Stimulated activated CD8-positive, alpha-beta memory T cell treated with anti-CD3 and anti-CD28 coated beads, Interleukin-7, amount 100 ng/mL, for 24 hours (primary cell): ENCODE measurements around the gene HLTF.
A peak's percentile ranks its signal among the peaks of the same experiment; 100 is the strongest.
"Not testable (repeated sequence)": the region's sequence is repeated elsewhere in the genome, so short reads cannot be mapped to it uniquely, and the experiment has no call there.

ENCODE experiments used
- DNase-seq: peaks from one replicate; pipeline ENCODE4 v3.0.0-alpha.2; 2020; ENCODE audit warnings: low read depth

The HLTF gene

GRCh38 chr3:149086232-149086988 lies at the start of gene HLTF:
TSS of gene HLTF (minus strand) at chr3:149086533. CDS start at chr3:149086336, 197 bp downstream.
- peak; percentile 81 for DNase-seq

- DNase-seq: no peak
Observed at GRCh38 chr3:149134575-149134974, 48.2 kb upstream of the HLTF start.

- DNase-seq: no peak
Observed at GRCh38 chr3:149131589-149131988, 45.3 kb upstream of the HLTF start.

- peak; percentile 61 for DNase-seq
Observed at GRCh38 chr3:149129326-149130205, 43.2 kb upstream of the HLTF start, which contains the start of gene HPS3. TSS of gene HPS3 (plus strand) at chr3:149129638. CDS start at chr3:149129724, 86 bp downstream.

- no peak for DNase-seq
Observed at GRCh38 chr3:149128821-149129220, 42.5 kb upstream of the HLTF start.

- no peak for DNase-seq
Observed at GRCh38 chr3:149122721-149123578, 36.6 kb upstream of the HLTF start.

- no peak for DNase-seq
Observed at GRCh38 chr3:149120051-149120972, 34.0 kb upstream of the HLTF start.

GRCh38 chr3:149119466-149119865 lies 33.1 kb upstream of the HLTF start:
- DNase-seq: no peak

GRCh38 chr3:149118724-149119123 lies 32.4 kb upstream of the HLTF start:
- DNase-seq: no peak

GRCh38 chr3:149115114-149115513 lies 28.8 kb upstream of the HLTF start:
- DNase-seq: no peak

GRCh38 chr3:149114458-149114857 lies 28.1 kb upstream of the HLTF start:
- DNase-seq: no peak

- no peak for DNase-seq
Observed at GRCh38 chr3:149104484-149104883, 18.2 kb upstream of the HLTF start.

- no peak for DNase-seq
Observed at GRCh38 chr3:149101641-149102040, 15.3 kb upstream of the HLTF start.

- no peak for DNase-seq
Observed at GRCh38 chr3:149101154-149101553, 14.8 kb upstream of the HLTF start.

GRCh38 chr3:149097987-149098386 lies 11.7 kb upstream of the HLTF start:
- not testable (repeated sequence) for DNase-seq

GRCh38 chr3:149095487-149095886 lies 9.2 kb upstream of the HLTF start:
- DNase-seq: no peak

- DNase-seq: no peak
Observed at GRCh38 chr3:149091983-149092382, 5.7 kb upstream of the HLTF start.

GRCh38 chr3:149090907-149091306 lies 4.6 kb upstream of the HLTF start:
- DNase-seq: no peak

- DNase-seq: no peak
Observed at GRCh38 chr3:149090461-149090860, 4.1 kb upstream of the HLTF start.

GRCh38 chr3:149089395-149089794 lies 3.1 kb upstream of the HLTF start:
- DNase-seq: no peak

- no peak for DNase-seq
Observed at GRCh38 chr3:149087208-149087607, 875 bp upstream of the HLTF start.
